ENCODE results near the gene HHIP.
A peak's percentile ranks its signal among the peaks of the same experiment; 100 is the strongest.
"Not testable (repeated sequence)": the region's sequence is repeated elsewhere in the genome, so short reads cannot be mapped to it uniquely, and the experiment has no call there.

The HHIP gene

DNA sequence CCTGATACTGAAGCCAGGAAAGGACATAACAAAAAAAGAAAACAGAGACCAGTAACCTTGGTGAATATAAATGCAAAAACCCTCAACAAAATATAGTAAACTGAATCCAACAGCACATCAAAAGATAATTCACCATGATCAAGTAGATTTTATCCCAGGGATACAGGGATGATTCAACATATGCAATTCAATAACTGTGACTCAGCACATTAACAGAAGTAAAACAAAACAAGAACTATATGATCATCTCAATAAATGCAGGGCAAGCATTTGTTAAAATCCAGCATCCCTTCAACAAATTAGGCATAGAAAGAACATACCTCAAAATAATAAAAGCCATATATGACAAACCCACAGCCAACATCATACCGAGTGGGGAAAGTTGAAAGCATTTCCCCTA is 112.0 kb downstream of the HHIP start:
- DNase-seq: no peak

DNA sequence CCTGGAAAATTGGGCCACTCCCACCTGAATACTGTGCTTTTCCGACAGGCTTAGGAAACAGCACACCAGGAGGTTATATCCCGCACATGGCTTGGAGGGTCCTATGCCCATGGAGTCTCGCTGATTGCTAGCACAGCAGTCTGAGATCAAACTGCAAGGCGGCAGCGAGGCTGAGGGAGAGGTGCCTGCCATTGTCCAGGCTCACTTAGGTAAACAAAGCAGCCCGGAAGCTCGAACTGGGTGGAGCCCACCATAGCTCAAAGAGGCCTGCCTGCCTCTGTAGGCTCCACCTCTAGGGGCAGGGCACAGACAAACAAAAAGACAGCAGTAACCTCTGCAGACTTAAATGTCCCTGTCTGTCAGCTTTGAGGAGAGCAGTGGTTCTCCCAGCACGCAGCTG is 122.9 kb downstream of the HHIP start:
- not testable (repeated sequence) for DNase-seq

GRCh38 chr4:144778364-144778763 is 132.4 kb downstream of the HHIP start:
- DNase-seq: no peak

DNA sequence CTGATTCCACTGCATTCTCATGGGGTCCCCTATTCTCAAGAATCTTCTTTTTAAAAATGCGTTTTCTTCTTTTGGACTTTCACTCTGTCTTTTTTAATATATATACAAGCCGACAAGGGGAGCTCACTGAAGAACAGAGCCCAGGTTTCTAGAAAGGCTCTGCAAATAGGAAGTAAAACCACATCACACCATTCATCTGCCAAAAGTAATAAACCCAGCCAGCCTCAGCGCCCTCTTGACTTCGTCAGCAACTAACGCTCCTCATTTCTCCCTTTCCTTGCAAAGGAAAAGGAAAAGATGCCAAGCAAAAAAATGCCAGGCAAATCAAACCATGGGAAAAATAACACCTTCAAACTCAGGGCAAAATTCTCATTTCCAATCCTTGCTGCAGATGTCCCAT is 136.4 kb downstream of the HHIP start:
- no peak for DNase-seq

GRCh38 chr4:144785961-144786360 is 140.0 kb downstream of the HHIP start:
- no peak for DNase-seq

DNA sequence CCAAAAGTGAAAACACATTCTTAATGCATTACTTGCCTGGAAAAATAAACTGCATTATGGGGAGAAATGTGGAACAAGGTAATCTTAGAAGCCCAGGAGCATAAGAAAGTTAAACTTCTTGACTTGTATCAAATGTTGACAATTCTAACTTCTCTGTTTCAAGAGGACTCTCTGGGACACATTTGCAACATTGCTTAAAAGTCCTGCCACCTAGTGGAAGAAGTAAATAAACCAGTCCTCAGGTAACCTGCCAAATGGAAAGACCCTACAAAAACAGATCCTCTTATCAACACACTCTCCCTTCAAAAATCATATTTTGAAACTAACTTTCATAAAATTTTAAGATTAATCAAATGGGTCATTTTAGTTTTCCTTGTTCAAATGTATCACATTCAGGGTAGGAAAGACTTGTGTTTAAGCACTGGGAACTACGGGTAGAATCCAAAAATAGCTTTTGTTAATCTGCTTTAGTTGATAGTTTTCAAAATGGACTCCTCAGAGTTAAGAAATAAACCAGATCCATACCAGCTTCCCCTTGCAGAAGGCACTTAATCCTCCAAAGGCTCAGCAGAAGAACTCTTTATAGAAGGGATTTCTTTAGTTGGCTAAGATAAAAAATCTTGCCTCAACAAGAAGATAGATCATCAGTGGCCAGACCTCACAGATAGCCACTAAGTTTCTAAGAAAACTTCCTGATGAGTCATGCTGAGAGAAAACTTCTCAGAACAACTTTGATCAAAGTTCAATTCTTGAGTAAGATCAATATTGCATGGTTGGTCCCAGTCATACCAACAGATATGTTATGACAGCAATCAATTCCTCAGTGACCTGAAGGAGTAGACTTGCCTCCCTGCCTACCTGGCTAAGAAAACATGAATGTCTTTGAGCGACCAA is 141.7 kb downstream of the HHIP start:
- peak; percentile 7 for DNase-seq

GRCh38 chr4:144788469-144788868 is 142.5 kb downstream of the HHIP start:
- DNase-seq: no peak

- DNase-seq: not testable (repeated sequence)
Measured at GRCh38 chr4:144791933-144792332, 146.0 kb downstream of the HHIP start.
